Fibroblast of lung (primary cell): ENCODE results near the gene PLEKHA6. TPM values are rescaled to one million over a fixed set of nuclear protein-coding genes. Genes with fewer than 3 reads are reported as not detected.

Experiments used
- DNase-seq, 2 donors: peaks; one replicate each; pipeline versions ENCODE4 v3.0.0 to v3.0.0-alpha.2; 2010; ENCODE audit warnings: low read depth in 2 of 2
- H2AFZ ChIP-seq: 2 replicates; pipeline ENCODE4 v1.5.1; 2012; ENCODE audit warnings: low read length, control low read depth, inconsistent platforms
- H3K27ac ChIP-seq: 2 replicates; pipeline ENCODE4 v1.5.1; 2011; ENCODE audit warnings: low read length, control low read depth; ENCODE audit not compliant: insufficient read depth
- H3K27me3 ChIP-seq: 2 replicates; pipeline ENCODE4 v1.5.1; 2011; ENCODE audit warnings: mild to moderate bottlenecking, low read length; ENCODE audit not compliant: control insufficient read depth, insufficient read depth
- H3K36me3 ChIP-seq: 2 replicates; pipeline ENCODE4 v1.5.1; 2011; ENCODE audit warnings: low read length; ENCODE audit not compliant: control insufficient read depth, insufficient read depth
- H3K4me1 ChIP-seq: 2 replicates; pipeline ENCODE4 v1.5.1; 2011; ENCODE audit warnings: low read length; ENCODE audit not compliant: control insufficient read depth, insufficient read depth; ENCODE audit errors: extremely low read depth
- H3K4me2 ChIP-seq: 2 replicates; pipeline ENCODE4 v1.5.1; 2011; ENCODE audit warnings: low read length, control low read depth; ENCODE audit not compliant: insufficient read depth; ENCODE audit errors: extremely low read depth
- H3K4me3 ChIP-seq, 4 experiments: fragments of 200-600 bp in 1 of 4; sonication (generic) in 1 of 4; replicated peaks in 1 of 4; 2 replicates each; pipeline ENCODE4 v1.5.1; 2011 to 2016; ENCODE audit warnings: low read length in 4 of 4, low read depth in 3 of 4, mild to moderate bottlenecking in 3 of 4, control low read depth in 2 of 4, inconsistent platforms in 1 of 4, mixed read lengths in 1 of 4; ENCODE audit not compliant: insufficient read depth in 1 of 4; ENCODE audit errors: control extremely low read depth in 1 of 4
- H3K79me2 ChIP-seq: 2 replicates; pipeline ENCODE4 v1.5.1; 2012; ENCODE audit warnings: mild to moderate bottlenecking, low read length, inconsistent platforms; ENCODE audit not compliant: control insufficient read depth, insufficient read depth
- H3K9ac ChIP-seq: 2 replicates; pipeline ENCODE4 v1.5.1; 2011; ENCODE audit warnings: mild to moderate bottlenecking, low read length, control low read depth; ENCODE audit not compliant: insufficient read depth
- H3K9me3 ChIP-seq: 2 replicates; pipeline ENCODE4 v1.5.1; 2012; ENCODE audit warnings: low read depth, low read length; ENCODE audit not compliant: control insufficient read depth, insufficient read depth
- H4K20me1 ChIP-seq: 2 replicates; pipeline ENCODE4 v1.5.1; 2011; ENCODE audit warnings: low read length; ENCODE audit not compliant: control insufficient read depth, insufficient read depth; ENCODE audit errors: extremely low read depth
- CTCF ChIP-seq, 2 donors: IDR thresholded peaks in 1 of 2; conservative IDR thresholded peaks in 1 of 2; 1 replicate in 1 of 2; 2 replicates in 1 of 2; pipeline ENCODE4 v1.5.1; 2011 to 2012; ENCODE audit warnings: low read length in 2 of 2, control low read depth in 1 of 2, inconsistent platforms in 1 of 2, low read depth in 1 of 2, mild to moderate bottlenecking in 1 of 2
- EZH2 ChIP-seq: IDR thresholded peaks from 2 replicates; pipeline ENCODE4 v1.5.1; 2012; ENCODE audit warnings: low read length, control low read depth, mild to moderate bottlenecking; ENCODE audit errors: missing control alignments
- polyA plus RNA-seq, 2 donors: library from polyadenylated mRNA; depleted of rRNA in 1 of 2; stranded (reverse) in 1 of 2; unstranded in 1 of 2; fragments of >200 nt; gene quantifications; 2 replicates each; pipeline ENCODE4 v1.2.1, GENCODE V29; 2011 to 2012; ENCODE audit warnings: missing spikeins in 1 of 2
- total RNA-seq: library from RNA; depleted of rRNA; stranded (reverse); fragments of >200 nt; gene quantifications from 2 replicates; pipeline ENCODE4 v1.2.1, GENCODE V29; 2014

The PLEKHA6 gene
- total and polyA plus RNA-seq, 2 donors (not counting 1 experiment from before 2014, with no cell fraction given): 3.8 to 4.3 TPM

- TF ChIP-seq CTCF (conservative IDR thresholded peaks at IDR 0.05 in 1 of 2, IDR thresholded peaks at IDR 0.05 in 1 of 2; ENCODE audit: low read depth in 1 of 2, low read length in 2 of 2) (no peak), EZH2 (no peak)
- no peaks in the 10 kb centered on the region for H3K79me2 ChIP-seq
- H3K9ac ChIP-seq: no peak overlapping the region
- peaks cover 5% of the 10 kb centered on the region for H3K27me3 ChIP-seq
- H3K27ac ChIP-seq: no peak overlapping the region
- no peaks in the 10 kb centered on the region for H4K20me1 ChIP-seq
- no peak overlapping the region for H3K4me3 ChIP-seq
- no peaks in the 10 kb centered on the region for H3K9me3 ChIP-seq
- no peak for DNase-seq
- H3K36me3 ChIP-seq: no peaks in the 10 kb centered on the region
- no peak overlapping the region for H2AFZ ChIP-seq
- H3K4me2 ChIP-seq: no peak overlapping the region
- H3K4me1 ChIP-seq: peaks cover 6% of the 10 kb centered on the region
Observed at GRCh38 chr1:204267191-204267601, 92.5 kb downstream of the PLEKHA6 start.

GRCh38 chr1:204266504-204267034, 93.2 kb downstream of the PLEKHA6 start:
- Histone ChIP-seq H3K79me2 (no peaks in the 10 kb centered on the region), H3K9ac (no peak overlapping the region)
- TF ChIP-seq EZH2: no peak
- TF ChIP-seq CTCF (conservative IDR thresholded peaks at IDR 0.05 in 1 of 2, IDR thresholded peaks at IDR 0.05 in 1 of 2; ENCODE audit: low read depth in 1 of 2, low read length in 2 of 2): no peak

GRCh38 chr1:204265665-204266064, 94.1 kb downstream of the PLEKHA6 start:
- no peak overlapping the region for H3K9ac ChIP-seq
- TF ChIP-seq CTCF (conservative IDR thresholded peaks at IDR 0.05 in 1 of 2, IDR thresholded peaks at IDR 0.05 in 1 of 2; ENCODE audit: low read depth in 1 of 2, low read length in 2 of 2) (no peak), EZH2 (no peak)
- no peak overlapping the region for H3K4me3 ChIP-seq
- no peaks in the 10 kb centered on the region for H3K79me2 ChIP-seq
- no peak for DNase-seq
- H4K20me1 ChIP-seq: no peaks in the 10 kb centered on the region
- H3K4me1 ChIP-seq: peaks cover 6% of the 10 kb centered on the region
- no peak overlapping the region for H2AFZ ChIP-seq
- H3K9me3 ChIP-seq: no peaks in the 10 kb centered on the region
- peaks cover 5% of the 10 kb centered on the region for H3K27me3 ChIP-seq
- H3K36me3 ChIP-seq: no peaks in the 10 kb centered on the region
- H3K27ac ChIP-seq: no peak overlapping the region
- no peak overlapping the region for H3K4me2 ChIP-seq

More at GRCh38 chr1:204266504-204267034, 93.2 kb downstream of the PLEKHA6 start:
- Histone ChIP-seq H3K9me3 (no peaks in the 10 kb centered on the region), H3K4me2 (no peak overlapping the region), H3K27me3 (peaks cover 5% of the 10 kb centered on the region), H3K36me3 (no peaks in the 10 kb centered on the region), H3K4me3 (no peak overlapping the region), H3K4me1 (peaks cover 6% of the 10 kb centered on the region), H4K20me1 (no peaks in the 10 kb centered on the region), H3K27ac (no peak overlapping the region), H2AFZ (no peak overlapping the region)
- DNase-seq: no peak
